CD4-positive, alpha-beta T cell (primary cell): Measurements from ENCODE around the gene MCC. TPM values are rescaled to one million over a fixed set of nuclear protein-coding genes. Genes with fewer than 3 reads are reported as not detected.

Source experiments
- ATAC-seq: fragments of 200-7000 bp; cut with Tn5 transposase; one replicate; pipeline ENCODE4 v1.10.0; 2022; ENCODE audit warnings: mild to moderate bottlenecking; ENCODE audit not compliant: poor library complexity
- CTCF ChIA-PET: fragments of 350-600 bp; sonication (Branson Sonifier 250); formaldehyde crosslinking; loops from one replicate; lab custom pipeline; 2021; ENCODE audit warnings: antibody characterized with exemption, inconsistent platforms; lab: Charles Lee
- POLR2A ChIA-PET: fragments of 350-600 bp; sonication (Branson Sonifier 250); formaldehyde crosslinking; loops from one replicate; lab custom pipeline; 2021; ENCODE audit warnings: antibody characterized with exemption, inconsistent platforms; lab: Charles Lee
- DNase-seq, 14 experiments: peaks; one replicate each; pipeline ENCODE4 v3.0.0-alpha.2; 2013 to 2020; ENCODE audit warnings: mixed read lengths in 2 of 14
- H3K27ac ChIP-seq, 2 donors: one replicate each; pipeline versions ENCODE4 v1.5.1 to v1.7.0; 2013; ENCODE audit warnings: low read length in 2 of 2, low read depth in 1 of 2, mild to moderate bottlenecking in 1 of 2
- H3K27me3 ChIP-seq, 2 experiments: 1 replicate in 1 of 2; 2 replicates in 1 of 2; pipeline versions ENCODE4 v1.6.1 to v1.7.0; 2013; ENCODE audit warnings: low read length in 2 of 2, control low read depth in 1 of 2, mild to moderate bottlenecking in 1 of 2, moderate library complexity in 1 of 2; ENCODE audit not compliant: insufficient read depth in 2 of 2, control insufficient read depth in 1 of 2
- H3K36me3 ChIP-seq: one replicate; pipeline ENCODE4 v1.6.1; 2013; ENCODE audit warnings: low read length, control low read depth; ENCODE audit not compliant: insufficient read depth
- H3K4me1 ChIP-seq: one replicate; pipeline ENCODE4 v1.6.1; 2013; ENCODE audit warnings: low read length, control low read depth; ENCODE audit not compliant: insufficient read depth
- H3K4me3 ChIP-seq: one replicate; pipeline ENCODE4 v1.5.1; 2013; ENCODE audit warnings: mild to moderate bottlenecking, low read length, moderate library complexity
- H3K9me3 ChIP-seq, 2 experiments: 1 replicate in 1 of 2; 2 replicates in 1 of 2; pipeline versions ENCODE4 v1.6.1 to v1.7.0; 2013; ENCODE audit warnings: low read length in 2 of 2, mild to moderate bottlenecking in 2 of 2, control low read depth in 1 of 2, moderate library complexity in 1 of 2; ENCODE audit not compliant: control insufficient read depth in 1 of 2, insufficient read depth in 1 of 2
- H3K27ac Mint-ChIP-seq: one replicate; pipeline ENCODE4 v1.8.0; 2020; ENCODE audit warnings: mixed read lengths
- H3K27me3 Mint-ChIP-seq: one replicate; pipeline ENCODE4 v1.8.0; 2021; ENCODE audit warnings: mixed read lengths
- H3K36me3 Mint-ChIP-seq: one replicate; pipeline ENCODE4 v1.8.0; 2021; ENCODE audit warnings: low read depth, mixed read lengths
- H3K4me1 Mint-ChIP-seq: one replicate; pipeline ENCODE4 v1.8.0; 2021; ENCODE audit warnings: low read depth, mixed read lengths
- H3K4me3 Mint-ChIP-seq: one replicate; pipeline ENCODE4 v1.8.0; 2020; ENCODE audit warnings: mild to moderate bottlenecking, mixed read lengths
- H3K9me3 Mint-ChIP-seq: one replicate; pipeline ENCODE4 v1.8.0; 2020; ENCODE audit warnings: mixed read lengths
- CTCF ChIP-seq: fragments of 200-600 bp; IDR thresholded peaks from one replicate; pipeline ENCODE4 v1.8.0; 2022; ENCODE audit warnings: antibody characterized with exemption, mild to moderate bottlenecking
- intact Hi-C, 2 experiments: fragments of 100-400 bp; cut with DNase I in 1 of 2; cut with micrococcal nuclease in 1 of 2; formaldehyde crosslinking; loops; one replicate each; pipeline versions ENCODE4 v1.15.1 to v1.9.0; 2023 to 2025; cut with DNase I, micrococcal nuclease
- total RNA-seq, 174 experiments: library from RNA in 2 of 174; stranded (reverse) in 2 of 174; gene quantifications; one replicate each; pipeline ENCODE4 v1.2.3 and lab custom pipeline; 2021 to 2026

MCC gene
- total RNA-seq, 2 experiments from 2014 or later = 3.2 to 3.3 TPM

- peak; percentile 98 for TF ChIP-seq CTCF
- H3K27me3 Mint-ChIP-seq = no peaks in the 10 kb centered on the region
- no peaks in the 10 kb centered on the region for H3K9me3 Mint-ChIP-seq
- ATAC-seq (peak; percentile 85), DNase-seq (peak; percentile 60 to 84 (median 76))
- Histone ChIP-seq H3K27ac (no peak overlapping the region), H3K27me3 (no peaks in the 10 kb centered on the region), H3K9me3 (no peaks in the 10 kb centered on the region), H3K4me1 (no peaks in the 10 kb centered on the region), H3K4me3 (no peak overlapping the region), H3K36me3 (peaks cover 54% of the 10 kb centered on the region)
- H3K36me3 Mint-ChIP-seq = peaks cover 77% of the 10 kb centered on the region
- no peak overlapping the region for H3K4me3 Mint-ChIP-seq
- ChIA-PET CTCF (interaction anchor here (0.6 to 2.2 kb wide), 29 partner anchors 8 to 616 kb away, joined by 3 to 17 read pairs (median 4); partner anchors contain the start of gene DCP2), POLR2A (interaction anchor here (0.6 to 1.9 kb wide), 17 partner anchors 9 to 517 kb away, joined by 3 to 11 read pairs (median 4); partner anchors contain the start of genes DCP2 and YTHDC2)
- intact Hi-C loops = loop anchor here (1.0 to 5.0 kb wide), 6 partner anchors 27 to 611 kb away; partner anchors contain the start of gene YTHDC2 (in 2 of the 2)
- peaks cover 52% of the 10 kb centered on the region for H3K4me1 Mint-ChIP-seq
- H3K27ac Mint-ChIP-seq = no peak overlapping the region
These were observed 492.3 kb downstream of the MCC start for GRCh38 chr5:112995764-112996618.

GRCh38 chr5:112986224-112986623, 502.0 kb downstream of the MCC start:
- H3K9me3 ChIP-seq = no peaks in the 10 kb centered on the region
- DNase-seq = no peak
- no peak for ATAC-seq
- no peaks in the 10 kb centered on the region for H3K27me3 ChIP-seq
- peaks cover 9% of the 10 kb centered on the region for H3K4me1 ChIP-seq
- Mint-ChIP-seq H3K9me3 (no peaks in the 10 kb centered on the region), H3K27me3 (no peaks in the 10 kb centered on the region), H3K27ac (no peak overlapping the region), H3K4me3 (no peak overlapping the region), H3K4me1 (peaks cover 70% of the 10 kb centered on the region), H3K36me3 (peaks cover 70% of the 10 kb centered on the region)
- POLR2A ChIA-PET = interaction anchor here (1.0 to 1.4 kb wide), 3 partner anchors 10 to 36 kb away, joined by 3 to 5 read pairs (median 4); partner anchors contain the start of gene DCP2
- CTCF ChIA-PET = interaction anchor here (2.2 kb wide), 1 partner anchor 10 kb away, joined by 6 read pairs; no protein-coding TSS in a partner anchor
- intact Hi-C loops = no loop called here
- no peak for TF ChIP-seq CTCF
- peaks cover 38% of the 10 kb centered on the region for H3K36me3 ChIP-seq
- no peak overlapping the region for H3K27ac ChIP-seq
- H3K4me3 ChIP-seq = no peak overlapping the region

GRCh38 chr5:112983363-112983762, 504.9 kb downstream of the MCC start:
- Mint-ChIP-seq H3K4me1 (peaks cover 72% of the 10 kb centered on the region), H3K36me3 (peaks cover 53% of the 10 kb centered on the region), H3K27ac (peak overlapping the region; percentile 56), H3K9me3 (no peaks in the 10 kb centered on the region), H3K4me3 (no peak overlapping the region), H3K27me3 (no peaks in the 10 kb centered on the region)
- intact Hi-C loops = no loop called here
- no peak for DNase-seq
- Histone ChIP-seq H3K9me3 (no peaks in the 10 kb centered on the region), H3K4me3 (no peak overlapping the region), H3K27ac (no peak overlapping the region), H3K36me3 (peaks cover 30% of the 10 kb centered on the region), H3K4me1 (peaks cover 12% of the 10 kb centered on the region), H3K27me3 (no peaks in the 10 kb centered on the region)
- ChIA-PET CTCF (no interaction called here), POLR2A (no interaction called here)
- ATAC-seq = no peak
- no peak for TF ChIP-seq CTCF
